Esophagus squamous epithelium (tissue), 4 donors: ENCODE results near the gene SLC45A2.

Source experiments
- CTCF ChIP-seq, 6 experiments: fragments of 450-650 bp in 4 of 6; fragments of 200-600 bp in 2 of 6; sonication (generic) in 2 of 6; IDR thresholded peaks; one replicate each; pipeline ENCODE4 v1.5.1; 2016 to 2019; ENCODE audit warnings: antibody characterized with exemption in 6 of 6, mild to moderate bottlenecking in 4 of 6, moderate library complexity in 4 of 6
- POLR2A ChIP-seq, 4 donors: fragments of 450-650 bp; IDR thresholded peaks; one replicate each; pipeline ENCODE4 v1.6.1; 2017; ENCODE audit warnings: antibody characterized with exemption in 4 of 4, mild to moderate bottlenecking in 4 of 4, moderate library complexity in 3 of 4

- TF ChIP-seq POLR2A (IDR thresholded peaks at IDR 0.05) (no peak), CTCF (IDR thresholded peaks at IDR 0.05) (no peak)
Observed at GRCh38 chr5:33928283-33928682, 56.2 kb downstream of the SLC45A2 start.
